ENCODE data around the gene MRFAP1L1.
"Not testable (repeated sequence)": the region's sequence is repeated elsewhere in the genome, so short reads cannot be mapped to it uniquely, and the experiment has no call there.

MRFAP1L1 gene

GRCh38 chr4:6709230-6710114 lies at the start of gene MRFAP1L1:
Gene MRFAP1L1, minus strand, starts transcription at chr4:6709865. Its CDS starts 236 bp downstream, at chr4:6709629.
- peak; percentile 98 for DNase-seq (ENCODE audit: low read depth in 2 of 2)
- peak within 1 kb of the TSS; percentile 77 to 89 for H3K4me3 ChIP-seq (replicated peaks in 1 of 2; ENCODE audit: low read depth in 2 of 2, low read length in 2 of 2)
- TF ChIP-seq CTCF (IDR thresholded peaks at IDR 0.05; ENCODE audit: low read depth, low read length), result peak; percentile 12

GRCh38 chr4:6758728-6759127 lies 49.1 kb upstream of the MRFAP1L1 start:
- H3K4me3 ChIP-seq (replicated peaks in 1 of 2; ENCODE audit: low read depth in 2 of 2, low read length in 2 of 2), result no peak overlapping the region
- no peak for DNase-seq (ENCODE audit: low read depth in 2 of 2)
- no peak for TF ChIP-seq CTCF (IDR thresholded peaks at IDR 0.05; ENCODE audit: low read depth, low read length)

DNA sequence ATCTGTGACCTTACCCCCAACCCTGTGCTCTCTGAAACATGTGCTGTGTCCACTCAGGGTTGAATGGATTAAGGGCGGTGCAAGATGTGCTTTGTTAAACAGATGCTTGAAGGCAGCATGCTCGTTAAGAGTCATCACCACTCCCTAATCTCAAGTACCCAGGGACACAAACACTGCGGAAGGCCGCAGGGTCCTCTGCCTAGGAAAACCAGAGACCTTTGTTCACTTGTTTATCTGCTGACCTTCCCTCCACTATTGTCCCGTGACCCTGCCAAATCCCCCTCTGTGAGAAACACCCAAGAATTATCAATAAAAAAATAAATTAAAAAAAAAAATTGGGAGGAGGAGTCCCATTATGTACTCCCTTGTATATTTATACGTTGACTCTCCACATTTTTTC lies 46.7 kb upstream of the MRFAP1L1 start:
- H3K4me3 ChIP-seq (replicated peaks in 1 of 2; ENCODE audit: low read depth in 2 of 2, low read length in 2 of 2); DNase-seq (ENCODE audit: low read depth in 2 of 2): not testable (repeated sequence)

- H3K4me3 ChIP-seq (replicated peaks in 1 of 2; ENCODE audit: low read depth in 2 of 2, low read length in 2 of 2), result no peak overlapping the region
- no peak for DNase-seq (ENCODE audit: low read depth in 2 of 2)
- no peak for TF ChIP-seq CTCF (IDR thresholded peaks at IDR 0.05; ENCODE audit: low read depth, low read length)
These were observed 45.6 kb upstream of the MRFAP1L1 start for GRCh38 chr4:6755088-6755753.

DNA sequence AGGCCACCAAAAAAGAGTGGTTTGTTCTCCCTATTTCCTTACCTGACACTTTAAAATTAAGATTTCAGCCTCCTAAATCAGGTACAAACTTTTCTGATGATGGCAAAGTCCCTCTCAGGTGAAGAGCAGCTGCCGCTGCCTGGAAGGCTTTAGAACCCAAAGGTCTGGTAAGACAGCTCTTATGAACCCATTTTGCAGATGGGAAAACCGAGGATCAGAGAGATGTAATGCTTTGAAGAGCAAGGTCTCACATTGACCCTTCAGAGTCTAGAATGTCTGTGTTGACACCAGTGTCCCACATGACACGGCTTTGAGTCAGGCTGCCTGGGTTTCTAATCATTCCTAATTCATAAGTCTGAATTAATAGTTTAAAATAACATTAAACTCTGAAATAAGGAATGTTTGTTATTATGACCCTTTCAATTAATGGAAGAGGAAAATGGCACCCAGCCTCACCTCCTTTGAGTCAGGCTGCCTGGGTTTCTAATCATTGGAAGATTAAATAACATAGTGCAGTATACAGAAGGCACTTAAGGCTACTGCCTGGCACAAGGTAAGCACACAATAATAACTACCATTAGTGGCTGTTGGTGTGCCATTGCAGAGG lies 44.9 kb upstream of the MRFAP1L1 start:
- DNase-seq (ENCODE audit: low read depth in 2 of 2), result no peak
- H3K4me3 ChIP-seq (replicated peaks in 1 of 2; ENCODE audit: low read depth in 2 of 2, low read length in 2 of 2), result no peak overlapping the region

GRCh38 chr4:6753891-6754290 lies 44.2 kb upstream of the MRFAP1L1 start:
- no peak for TF ChIP-seq CTCF (IDR thresholded peaks at IDR 0.05; ENCODE audit: low read depth, low read length)
- H3K4me3 ChIP-seq (replicated peaks in 1 of 2; ENCODE audit: low read depth in 2 of 2, low read length in 2 of 2), result no peak overlapping the region
- no peak for DNase-seq (ENCODE audit: low read depth in 2 of 2)

More for the DNA sequence above, 44.9 kb upstream of the MRFAP1L1 start:
- no peak for TF ChIP-seq CTCF (IDR thresholded peaks at IDR 0.05; ENCODE audit: low read depth, low read length)

DNA sequence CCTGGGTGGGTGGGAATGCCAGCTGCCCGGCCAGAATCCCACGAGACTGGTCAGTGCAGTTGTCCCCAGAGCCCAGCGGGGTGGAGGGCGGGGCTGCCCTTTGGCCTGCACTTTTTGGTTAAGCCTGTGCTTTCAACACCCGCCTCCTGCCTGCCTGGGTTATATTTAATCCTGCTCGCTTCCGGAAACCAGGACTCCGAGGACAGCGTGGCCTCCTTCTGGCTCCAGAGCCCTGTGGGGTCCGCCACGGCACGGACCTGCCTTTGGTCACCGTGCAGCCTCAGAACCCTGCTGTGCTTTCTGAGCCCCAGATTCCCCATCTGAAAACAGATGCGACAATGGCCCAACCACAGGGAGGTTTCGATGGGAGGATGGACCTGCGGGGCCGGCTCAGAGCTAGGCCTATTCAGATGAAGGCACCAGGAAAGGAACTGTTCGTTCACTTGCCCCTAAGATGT lies 43.5 kb upstream of the MRFAP1L1 start:
- DNase-seq (ENCODE audit: low read depth in 2 of 2), result no peak
- H3K4me3 ChIP-seq (replicated peaks in 1 of 2; ENCODE audit: low read depth in 2 of 2, low read length in 2 of 2), result no peak overlapping the region
- no peak for TF ChIP-seq CTCF (IDR thresholded peaks at IDR 0.05; ENCODE audit: low read depth, low read length)

All from cardiac fibroblast (primary cell).